Smooth muscle cell of bladder (primary cell): ENCODE results near the gene EEF1AKMT3. TPM values are rescaled to one million over a fixed set of nuclear protein-coding genes. Genes with fewer than 3 reads are reported as not detected.

ENCODE experiments used
- total RNA-seq: library from RNA; depleted of rRNA; stranded (reverse); fragments of >200 nt; gene quantifications from 2 replicates; pipeline ENCODE4 v1.2.3, GENCODE V29; 2014

The EEF1AKMT3 gene
- total RNA-seq, result 4.3 and 5.2 TPM in 2 replicates

GRCh38 chr12:57772429-57773322, at the start of gene EEF1AKMT3:
Gene EEF1AKMT3 (plus strand): TSS chr12:57772614. CDS start chr12:57772725, 111 bp downstream.

GRCh38 chr12:57738661-57739237, 33.7 kb upstream of the EEF1AKMT3 start, which contains the start of gene AGAP2:
Gene AGAP2 (minus strand): TSS chr12:57738742. CDS start chr12:57738246, 496 bp downstream.

GRCh38 chr12:57744777-57745484, 27.5 kb upstream of the EEF1AKMT3 start, which contains the start of gene TSPAN31:
Gene TSPAN31 (plus strand): TSS chr12:57745039. CDS start chr12:57745155, 116 bp downstream.

DNA sequence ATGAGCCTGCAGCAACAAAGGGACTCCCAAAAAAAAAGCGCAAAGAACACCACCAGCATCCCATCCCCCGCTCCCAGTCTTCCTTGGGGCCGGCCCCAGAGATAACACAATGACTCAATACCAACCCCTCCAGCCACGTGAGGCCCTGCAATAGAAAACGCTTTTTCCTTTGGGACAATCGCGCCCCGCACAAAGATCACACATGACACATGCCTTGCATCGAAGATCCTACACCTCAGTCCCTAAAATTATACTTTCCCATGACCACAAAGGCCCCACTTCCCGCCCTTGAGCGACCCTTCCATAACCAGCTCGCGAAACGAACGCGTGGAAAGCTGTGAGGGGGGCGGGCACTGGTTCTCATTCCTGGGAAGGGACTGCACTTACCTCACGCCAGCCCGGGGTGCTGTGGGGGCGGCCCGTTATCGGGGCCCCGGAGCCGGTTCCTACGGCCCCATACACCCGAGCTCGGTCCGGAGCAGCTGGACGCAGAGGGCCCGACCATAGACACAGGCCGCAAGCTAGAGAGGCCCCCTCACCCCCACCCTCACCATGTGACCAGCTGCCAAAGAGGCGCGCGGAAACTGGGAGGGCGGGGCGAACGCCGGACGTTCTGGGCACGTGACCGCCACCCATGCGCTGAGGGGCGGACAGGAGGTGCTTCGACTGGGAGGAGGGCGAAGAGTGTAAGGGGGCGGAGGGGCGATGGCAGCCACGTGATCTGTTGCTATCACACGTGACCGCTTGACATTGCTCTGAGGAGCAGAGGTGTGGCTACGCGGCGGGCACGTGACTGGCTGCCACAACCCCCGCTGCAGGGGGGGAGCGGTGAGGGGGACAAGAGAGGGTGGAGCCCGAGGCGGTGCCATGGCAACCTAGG, 20.4 kb upstream of the EEF1AKMT3 start, which contains the start of gene CDK4:
TSS of gene CDK4 (minus strand) at position 523 of the 880 bp plus-strand sequence. CDS start 593 bp downstream, outside the sequence.

DNA sequence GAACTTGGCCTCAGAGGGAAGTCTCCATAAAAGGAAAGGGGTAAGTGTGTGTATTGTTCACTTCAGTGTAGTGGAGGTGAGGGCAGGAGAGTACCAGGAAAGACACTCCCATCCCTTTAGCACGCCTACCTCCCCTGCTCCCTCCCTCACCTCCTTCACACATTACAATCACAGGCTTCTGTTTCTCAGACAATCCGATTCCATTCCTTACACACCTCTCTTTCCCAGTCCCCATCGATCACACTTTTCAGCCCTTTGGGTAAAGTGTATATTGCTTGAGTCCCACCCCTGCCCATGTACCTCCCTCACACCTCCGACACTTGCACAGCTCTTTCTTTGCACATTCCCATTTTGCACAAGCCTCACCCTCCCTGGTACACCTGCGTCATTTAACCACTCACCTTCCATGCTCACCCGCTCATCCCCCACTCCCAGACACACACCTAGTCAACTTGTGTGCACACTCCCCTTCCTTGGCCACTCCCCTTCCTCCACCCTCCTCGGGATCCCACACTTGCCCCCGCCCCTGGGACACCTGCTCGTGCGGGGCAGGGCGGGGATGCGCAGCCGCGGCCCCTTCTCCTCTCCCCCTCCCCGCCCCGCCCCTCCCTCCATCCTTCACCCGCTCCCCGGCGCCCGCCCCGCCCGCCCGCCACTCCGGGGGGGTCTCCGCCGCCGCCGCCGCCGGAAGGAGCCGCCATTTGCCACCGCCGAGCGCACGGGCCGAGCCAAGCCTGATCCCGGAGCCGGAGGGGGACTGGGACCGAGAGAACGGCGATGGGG, 17.8 kb upstream of the EEF1AKMT3 start, which contains the start of gene MARCHF9:
TSS of gene MARCHF9 (plus strand) at position 693 of the 783 bp plus-strand sequence. CDS start 426 bp downstream, outside the sequence.

DNA sequence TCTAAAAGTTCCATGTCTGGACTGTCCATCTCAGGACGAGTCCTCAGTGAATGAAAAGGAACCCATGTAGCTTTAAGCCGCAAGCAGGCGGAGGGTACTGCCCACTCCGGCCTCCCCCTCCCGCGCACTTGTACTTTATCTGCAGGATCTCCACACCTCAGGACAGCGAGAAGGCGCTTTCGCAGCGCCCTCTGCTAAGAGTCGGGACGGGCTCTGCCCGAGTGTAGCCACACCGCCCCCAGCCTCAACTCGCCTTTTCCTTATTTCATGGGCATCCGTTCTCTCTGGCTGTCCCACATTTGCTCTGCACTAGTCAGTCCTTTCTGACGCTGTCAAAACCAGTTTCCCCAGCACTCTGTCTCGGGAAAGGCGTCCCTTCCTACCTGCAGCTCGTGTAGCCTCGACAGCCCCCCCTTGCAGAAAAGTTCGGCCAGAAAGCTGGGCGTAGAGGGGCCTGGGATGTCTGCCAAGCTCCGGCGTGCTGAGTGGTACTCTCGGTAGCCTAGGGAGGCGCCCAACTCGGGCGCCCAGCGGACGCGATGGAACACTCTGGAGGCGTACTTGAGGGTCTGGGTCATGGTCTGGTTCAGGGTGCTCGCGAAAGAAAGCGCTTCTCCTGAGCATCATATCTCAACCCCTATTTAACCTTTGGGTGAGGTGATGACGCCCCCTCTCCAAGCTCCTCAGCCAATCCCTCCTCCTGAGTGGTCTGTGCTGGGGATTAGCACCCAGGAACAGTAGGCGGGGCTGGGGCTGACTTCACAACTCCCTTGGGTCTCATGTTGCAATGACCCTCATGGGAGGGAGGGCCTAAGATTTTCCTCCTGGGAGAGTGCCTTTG, 5.7 kb upstream of the EEF1AKMT3 start, which contains the start of gene CYP27B1:
TSS of gene CYP27B1 (minus strand) at position 615 of the 841 bp plus-strand sequence. CDS start at position 578, 37 bp downstream.

GRCh38 chr12:57771873-57772428, 463 bp upstream of the EEF1AKMT3 start, which contains the start of gene METTL1:
Gene METTL1 (minus strand): TSS chr12:57772105. CDS start chr12:57772083, 22 bp downstream.

GRCh38 chr12:57782608-57783465, 10.4 kb downstream of the EEF1AKMT3 start, which contains the start of gene TSFM:
Gene TSFM (plus strand): TSS chr12:57782787. CDS start chr12:57782802, 15 bp downstream.

Other genes with a start within 250 kb of the EEF1AKMT3 start
- 3.6 and 5.5 TPM in 2 replicates for gene MBD6, start 249.8 kb upstream of the EEF1AKMT3 start, total RNA-seq
- 68.8 and 71.7 TPM in 2 replicates for gene DCTN2, start 225.4 kb upstream of the EEF1AKMT3 start, total RNA-seq
- gene KIF5A, start 222.6 kb upstream of the EEF1AKMT3 start, total RNA-seq, result 0.09 and 0.14 TPM in 2 replicates
- 8.6 and 8.8 TPM in 2 replicates for gene PIP4K2C, start 181.4 kb upstream of the EEF1AKMT3 start, total RNA-seq
- gene DTX3, start 167.8 kb upstream of the EEF1AKMT3 start, total RNA-seq, result 8.8 and 11.5 TPM in 2 replicates
- 22.3 and 40.6 TPM in 2 replicates for gene ARHGEF25, start 161.2 kb upstream of the EEF1AKMT3 start, total RNA-seq
- 0.55 and 0.85 TPM in 2 replicates for gene B4GALNT1, start 139.4 kb upstream of the EEF1AKMT3 start, total RNA-seq
- 180 and 267 TPM in 2 replicates for gene OS9, start 78.5 kb upstream of the EEF1AKMT3 start, total RNA-seq
- gene AGAP2, start 33.9 kb upstream of the EEF1AKMT3 start, total RNA-seq, result 0.14 and 0.28 TPM in 2 replicates
- gene TSPAN31, start 27.6 kb upstream of the EEF1AKMT3 start, total RNA-seq, result 64.6 and 87.0 TPM in 2 replicates
- 140 and 210 TPM in 2 replicates for gene CDK4, start 20.3 kb upstream of the EEF1AKMT3 start, total RNA-seq
- 2.3 and 3.1 TPM in 2 replicates for gene MARCHF9, start 17.5 kb upstream of the EEF1AKMT3 start, total RNA-seq
- 0.14 and 0.28 TPM in 2 replicates for gene CYP27B1, start 5.5 kb upstream of the EEF1AKMT3 start, total RNA-seq
- 3.8 and 9.1 TPM in 2 replicates for gene METTL1, start 509 bp upstream of the EEF1AKMT3 start, total RNA-seq
- gene TSFM, start 10.2 kb downstream of the EEF1AKMT3 start, total RNA-seq, result 18.8 and 24.3 TPM in 2 replicates
- 3.1 and 6.4 TPM in 2 replicates for gene AVIL, start 46.1 kb downstream of the EEF1AKMT3 start, total RNA-seq
- gene CTDSP2, start 74.1 kb downstream of the EEF1AKMT3 start, total RNA-seq, result 54.2 and 88.2 TPM in 2 replicates
- gene ATP23, start 169.0 kb downstream of the EEF1AKMT3 start, total RNA-seq, result 8.7 and 12.0 TPM in 2 replicates